ENCODE results near the gene SLC41A3.
"Not testable (repeated sequence)": the region's sequence is repeated elsewhere in the genome, so short reads cannot be mapped to it uniquely, and the experiment has no call there.

Gene SLC41A3

GRCh38 chr3:126105691-126106187 lies 21.8 kb upstream of the SLC41A3 start:
- DNase-seq: no peak

- DNase-seq: no peak
Observed at GRCh38 chr3:126104742-126105605, 21.1 kb upstream of the SLC41A3 start.

- no peak for DNase-seq
Observed at GRCh38 chr3:126104028-126104635, 20.2 kb upstream of the SLC41A3 start.

- DNase-seq: no peak
Observed at GRCh38 chr3:126103121-126104027, 19.4 kb upstream of the SLC41A3 start.

GRCh38 chr3:126102530-126102951 lies 18.6 kb upstream of the SLC41A3 start:
- no peak for DNase-seq

GRCh38 chr3:126102011-126102410 lies 18.1 kb upstream of the SLC41A3 start:
- no peak for DNase-seq

GRCh38 chr3:126101521-126101982 lies 17.6 kb upstream of the SLC41A3 start:
- DNase-seq: no peak

- DNase-seq: no peak
Observed at GRCh38 chr3:126100634-126101301, 16.8 kb upstream of the SLC41A3 start.

- DNase-seq: no peak
Observed at GRCh38 chr3:126100269-126100633, 16.3 kb upstream of the SLC41A3 start.

- DNase-seq: no peak
Observed at GRCh38 chr3:126098391-126098858, 14.5 kb upstream of the SLC41A3 start.

GRCh38 chr3:126097801-126098200 lies 13.9 kb upstream of the SLC41A3 start:
- no peak for DNase-seq

- DNase-seq: not testable (repeated sequence)
Observed at GRCh38 chr3:126096274-126096673, 12.3 kb upstream of the SLC41A3 start.

- DNase-seq: not testable (repeated sequence)
Observed at GRCh38 chr3:126092128-126092527, 8.2 kb upstream of the SLC41A3 start.

GRCh38 chr3:126087552-126088175 lies 3.7 kb upstream of the SLC41A3 start:
- no peak for DNase-seq

- peak; percentile 5 for DNase-seq
Observed at GRCh38 chr3:126085841-126086240, 1.9 kb upstream of the SLC41A3 start.

GRCh38 chr3:126085276-126085675 lies 1.4 kb upstream of the SLC41A3 start:
- DNase-seq: no peak

- DNase-seq: no peak
Observed at GRCh38 chr3:126084768-126085180, 850 bp upstream of the SLC41A3 start.

GRCh38 chr3:126083511-126083912 lies 412 bp downstream of the SLC41A3 start:
- peak; percentile 55 for DNase-seq

- no peak for DNase-seq
Observed at GRCh38 chr3:126083138-126083445, 832 bp downstream of the SLC41A3 start.

- no peak for DNase-seq
Observed at GRCh38 chr3:126082362-126083137, 1.4 kb downstream of the SLC41A3 start.
